DND-41 (cell line): ENCODE results near the gene CENPP.

Source experiments
- CTCF ChIP-seq: IDR thresholded peaks from 2 replicates; pipeline ENCODE4 v1.5.1; 2012; ENCODE audit warnings: borderline replicate concordance, low read length, moderate library complexity, mild to moderate bottlenecking; ENCODE audit not compliant: poor library complexity, severe bottlenecking; ENCODE audit errors: extremely low read depth
- EZH2 ChIP-seq: IDR thresholded peaks from 3 replicates; pipeline ENCODE4 v1.6.1; 2012; ENCODE audit warnings: borderline replicate concordance, low read depth, mild to moderate bottlenecking, moderate library complexity, low read length, inconsistent platforms; ENCODE audit not compliant: severe bottlenecking

- TF ChIP-seq CTCF, result no peak
- no peak for TF ChIP-seq EZH2
Measured at GRCh38 chr9:92512622-92513021, 186.9 kb downstream of the CENPP start.
